NCI-H2227 treated with DMSO at 0.1 percent for 48 hours (cell line): ENCODE results near the gene ITPRIPL2.

Source experiments
- DNase-seq: peaks from one replicate; lab custom pipeline; 2025; lab: John Stamatoyannopoulos, UW

ITPRIPL2 gene

GRCh38 chr16:19143599-19143956 is 29.8 kb downstream of the ITPRIPL2 start:
- no peak for DNase-seq

DNA sequence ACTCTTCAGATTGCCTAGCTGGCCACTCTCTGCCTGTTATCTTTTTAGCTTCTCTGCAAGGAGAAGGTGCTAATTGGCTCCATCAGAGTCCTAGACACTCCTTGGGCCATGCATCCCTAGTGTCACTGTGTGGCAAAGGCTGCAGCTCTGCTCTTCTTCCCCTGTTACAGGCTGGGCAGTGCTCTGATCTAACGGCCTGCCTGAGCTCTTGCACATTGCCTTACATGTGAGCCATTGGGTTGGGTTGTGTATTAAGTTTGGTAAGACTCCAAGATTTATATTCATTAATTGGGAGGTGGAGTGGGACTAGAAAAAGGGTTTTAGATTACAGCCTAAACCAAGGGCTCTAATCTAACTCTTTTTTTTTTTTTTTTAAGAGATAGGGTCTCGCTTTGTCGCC is 31.2 kb downstream of the ITPRIPL2 start:
- DNase-seq: no peak

GRCh38 chr16:19147126-19147525 is 33.4 kb downstream of the ITPRIPL2 start:
- DNase-seq: no peak

DNA sequence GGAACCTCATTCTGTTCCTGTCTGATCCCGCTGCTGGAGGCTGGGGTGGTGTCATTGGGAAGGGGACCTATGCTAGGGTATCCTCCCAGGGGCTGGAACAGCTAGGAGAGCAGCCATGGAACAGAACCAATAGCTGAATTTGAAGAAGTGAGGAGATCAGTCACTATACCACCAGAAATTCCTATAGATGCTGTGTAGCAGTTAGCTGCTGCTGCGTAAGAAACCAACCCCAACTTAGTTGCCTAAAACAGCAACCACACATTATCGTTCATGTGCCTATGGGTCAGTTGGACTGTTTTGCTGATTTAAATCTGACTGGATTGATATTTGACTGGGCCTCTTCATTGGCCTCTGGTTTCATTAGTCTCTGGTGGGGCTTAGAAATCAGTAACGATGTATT is 33.9 kb downstream of the ITPRIPL2 start:
- no peak for DNase-seq

DNA sequence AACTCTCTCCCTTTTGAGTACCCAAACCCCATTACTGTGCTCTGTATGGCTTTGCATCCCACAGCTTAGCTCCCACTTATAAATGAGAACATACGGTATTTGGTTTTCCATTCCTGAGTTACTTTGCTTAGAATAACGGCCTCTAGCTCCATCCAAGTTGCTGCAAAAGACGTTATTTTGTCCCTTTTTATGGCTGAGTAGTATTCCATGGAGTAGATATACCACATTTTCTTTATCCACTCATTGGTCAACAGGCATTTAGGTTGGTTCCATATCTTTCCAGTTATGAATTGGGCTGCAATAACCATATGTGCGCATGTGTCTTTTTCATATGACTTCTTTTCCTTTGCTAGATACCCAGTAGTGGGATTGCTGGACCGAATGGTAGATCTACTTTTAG is 34.4 kb downstream of the ITPRIPL2 start:
- no peak for DNase-seq

DNA sequence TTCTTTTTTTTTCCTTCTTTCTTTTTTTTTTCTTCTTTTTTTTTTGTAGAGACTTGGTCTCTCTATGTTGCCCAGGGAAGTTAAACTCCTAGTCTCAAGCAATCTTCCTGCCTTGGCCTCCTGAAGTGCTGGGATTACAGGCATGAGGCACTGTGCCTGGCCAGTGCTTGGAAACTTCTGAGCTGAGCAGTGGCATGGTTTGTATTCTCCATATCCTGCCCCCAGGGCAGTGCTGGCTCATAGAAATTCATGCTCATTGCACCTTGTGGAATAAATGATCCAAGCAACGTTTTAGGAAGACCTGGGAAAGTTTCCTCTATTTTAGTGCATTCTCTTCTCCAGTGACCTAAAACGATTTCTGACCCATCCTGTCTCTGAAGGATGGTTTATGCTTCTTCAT is 37.5 kb downstream of the ITPRIPL2 start:
- no peak for DNase-seq

DNA sequence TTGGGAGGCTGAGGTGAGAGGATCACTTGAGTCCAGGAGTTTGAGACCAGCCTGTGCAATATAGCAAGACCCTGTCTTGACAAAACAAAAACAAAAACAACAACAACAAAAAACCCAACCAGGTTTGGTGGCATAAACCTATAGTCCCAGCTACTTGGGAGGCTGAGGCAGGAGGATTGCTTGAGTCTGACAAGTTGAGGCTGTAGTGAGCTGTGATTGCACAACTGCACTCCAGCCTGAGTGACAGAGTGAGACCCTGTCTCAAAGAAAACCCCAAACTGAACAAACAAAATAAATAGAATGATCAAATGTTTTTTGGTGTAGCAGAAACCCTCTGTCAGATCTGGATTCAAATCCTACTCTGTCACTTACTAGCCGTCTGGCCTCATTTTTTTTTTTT is 38.3 kb downstream of the ITPRIPL2 start:
- DNase-seq: no peak

DNA sequence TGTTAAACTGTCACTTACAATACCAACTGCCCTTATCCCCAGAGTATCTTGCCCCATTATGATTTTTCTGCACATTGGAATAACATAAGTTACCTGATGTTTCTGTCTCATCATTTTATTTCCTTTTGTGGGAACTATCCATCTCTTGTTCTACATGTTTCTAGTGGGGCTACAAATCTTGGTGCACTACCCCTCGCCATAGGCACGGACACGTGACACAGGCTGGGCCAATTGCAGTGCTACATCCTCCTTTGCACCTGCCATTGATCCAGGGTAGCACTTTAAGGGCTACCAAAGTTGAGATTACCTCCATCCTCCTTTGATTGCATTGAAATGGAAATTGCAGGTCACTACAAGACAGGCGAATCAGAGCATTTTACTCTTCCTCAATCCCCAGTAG is 40.1 kb downstream of the ITPRIPL2 start:
- no peak for DNase-seq

DNA sequence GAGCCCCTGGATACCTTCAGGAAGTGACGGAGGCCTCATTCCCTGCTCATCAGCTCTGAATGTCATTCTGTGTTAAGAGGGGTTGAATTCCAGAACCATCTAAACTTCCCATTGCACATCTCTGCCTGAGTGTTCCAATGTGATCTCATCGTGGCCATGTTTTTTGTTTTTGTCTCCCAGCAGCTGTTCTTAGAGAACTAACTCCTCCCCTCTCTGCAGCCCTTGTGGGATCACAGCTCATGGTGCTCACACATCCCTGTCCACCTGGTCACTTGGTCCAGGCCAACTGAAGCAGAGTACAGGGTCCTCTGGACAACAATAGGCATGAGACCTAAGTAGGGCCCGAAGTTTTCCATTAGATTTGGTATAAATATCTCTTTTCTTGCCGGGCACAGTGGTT is 48.3 kb downstream of the ITPRIPL2 start:
- no peak for DNase-seq

GRCh38 chr16:19163215-19163614 is 49.5 kb downstream of the ITPRIPL2 start:
- DNase-seq: no peak

DNA sequence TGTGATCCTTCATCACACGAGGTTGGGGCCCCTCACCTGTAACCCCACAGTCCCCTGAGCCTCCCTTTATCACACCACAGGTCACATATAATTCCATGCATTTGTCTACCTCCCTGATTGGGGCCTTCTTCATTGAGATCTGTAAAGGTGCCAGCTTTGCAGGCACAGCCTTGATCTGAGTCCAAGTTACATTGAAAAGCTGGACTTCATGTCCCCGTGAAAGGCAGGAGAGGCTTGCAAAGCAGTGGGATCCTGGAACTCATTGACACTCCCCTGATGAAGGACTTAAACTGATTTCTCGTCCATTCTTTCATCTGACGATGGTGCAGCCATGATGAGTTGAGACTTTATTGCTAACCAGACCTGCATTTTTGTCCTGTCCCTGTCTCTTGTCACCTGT is 50.5 kb downstream of the ITPRIPL2 start:
- no peak for DNase-seq

DNA sequence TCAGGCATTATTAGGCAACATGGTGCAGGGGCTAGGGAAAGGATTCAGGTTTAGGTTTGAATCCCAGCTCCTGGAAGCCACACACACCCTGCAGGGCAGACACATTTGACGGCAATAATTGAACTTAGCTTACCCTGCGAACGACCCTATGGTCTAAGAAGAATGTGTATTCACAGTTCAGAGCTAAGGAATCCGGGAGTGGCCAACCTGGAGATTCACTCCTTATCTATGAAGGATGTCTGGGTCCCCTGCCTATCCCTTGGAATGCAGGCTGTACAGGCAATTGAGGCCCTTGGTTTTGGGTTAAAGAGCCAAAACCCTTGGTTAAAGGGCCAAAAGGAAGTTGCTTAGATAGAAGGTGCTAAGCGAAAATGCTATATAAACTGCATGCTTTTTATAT is 51.3 kb downstream of the ITPRIPL2 start:
- no peak for DNase-seq

GRCh38 chr16:19166500-19166899 is 52.7 kb downstream of the ITPRIPL2 start:
- DNase-seq: no peak

GRCh38 chr16:19167710-19168370 is 54.1 kb downstream of the ITPRIPL2 start, which contains the start of gene SYT17:
TSS of gene SYT17 (plus strand) at chr16:19168240. CDS start at chr16:19168647, 407 bp downstream.
- peak; percentile 37 for DNase-seq

DNA sequence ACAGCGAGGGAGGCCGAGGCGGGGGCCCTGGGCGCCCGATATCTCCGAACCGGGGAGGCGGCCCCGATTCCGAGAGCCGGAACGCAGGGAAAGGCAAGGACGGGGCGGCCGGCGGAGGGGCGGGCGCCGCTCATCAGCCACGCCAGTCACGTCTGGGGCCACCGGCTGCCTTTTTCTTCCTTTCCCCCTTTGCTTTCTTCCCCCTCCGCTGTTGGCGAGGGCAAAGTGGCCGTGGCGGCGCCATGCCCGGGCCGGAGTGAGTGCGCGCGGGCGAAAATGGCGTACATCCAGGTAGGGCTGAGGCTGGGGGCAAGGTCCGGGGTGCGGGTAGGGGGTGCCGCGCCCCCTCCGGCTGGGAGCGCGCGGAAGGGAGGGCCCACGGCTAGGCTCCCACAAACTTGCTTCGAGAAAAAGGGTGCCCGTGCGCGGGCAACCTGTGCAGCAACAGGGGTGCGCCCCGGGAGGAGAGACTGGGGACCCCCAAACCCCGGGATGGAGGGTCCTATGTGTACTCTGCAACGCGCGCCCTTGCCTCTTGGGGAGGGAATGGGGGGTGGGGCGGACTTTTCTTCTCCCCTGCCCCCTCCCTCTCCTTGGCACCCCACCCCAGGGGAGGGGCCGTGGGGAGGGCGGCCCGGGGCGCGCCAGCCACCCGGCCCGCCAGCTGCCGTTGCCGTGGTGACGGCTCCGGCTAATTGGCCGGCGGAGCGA is 54.8 kb downstream of the ITPRIPL2 start:
- peak; percentile 29 for DNase-seq

- no peak for DNase-seq
Measured at GRCh38 chr16:19169082-19169639, 55.4 kb downstream of the ITPRIPL2 start.

- DNase-seq: no peak
Measured at GRCh38 chr16:19170043-19170655, 56.4 kb downstream of the ITPRIPL2 start.
